GM18873 (cell line): ENCODE measurements around the gene RAB19.
"Not testable (repeated sequence)": the region's sequence is repeated elsewhere in the genome, so short reads cannot be mapped to it uniquely, and the experiment has no call there.

Source experiments
- ATAC-seq: cut with Tn5 transposase; IDR thresholded peaks from one replicate; pipeline ENCODE4 v1.9.1; 2021; ENCODE audit warnings: mild to moderate bottlenecking, moderate library complexity, moderate number of reproducible peaks; ENCODE audit not compliant: unreplicated experiment, low FRiP score

RAB19 gene

GRCh38 chr7:140398821-140399220 is 5.0 kb upstream of the RAB19 start:
- ATAC-seq = no peak

- no peak for ATAC-seq
Observed at GRCh38 chr7:140400381-140400780, 3.5 kb upstream of the RAB19 start.

GRCh38 chr7:140402178-140402835 is 1.6 kb upstream of the RAB19 start:
- ATAC-seq = no peak

- ATAC-seq = no peak
Observed at GRCh38 chr7:140404565-140405065, 757 bp downstream of the RAB19 start.

- ATAC-seq = no peak
Observed at GRCh38 chr7:140415361-140415760, 11.5 kb downstream of the RAB19 start.

- not testable (repeated sequence) for ATAC-seq
Observed at GRCh38 chr7:140415816-140416215, 12.0 kb downstream of the RAB19 start.

GRCh38 chr7:140416560-140416959 is 12.7 kb downstream of the RAB19 start:
- ATAC-seq = no peak

GRCh38 chr7:140417456-140418155 is 13.7 kb downstream of the RAB19 start:
- no peak for ATAC-seq

GRCh38 chr7:140418156-140418472 is 14.3 kb downstream of the RAB19 start:
- not testable (repeated sequence) for ATAC-seq

- no peak for ATAC-seq
Observed at GRCh38 chr7:140418653-140419052, 14.8 kb downstream of the RAB19 start.

- ATAC-seq = no peak
Observed at GRCh38 chr7:140421521-140421920, 17.7 kb downstream of the RAB19 start.

GRCh38 chr7:140423501-140423900 is 19.6 kb downstream of the RAB19 start:
- no peak for ATAC-seq

- no peak for ATAC-seq
Observed at GRCh38 chr7:140425718-140426117, 21.9 kb downstream of the RAB19 start.

GRCh38 chr7:140426130-140426529 is 22.3 kb downstream of the RAB19 start:
- ATAC-seq = no peak

- ATAC-seq = no peak
Observed at GRCh38 chr7:140433396-140433795, 29.5 kb downstream of the RAB19 start.

- no peak for ATAC-seq
Observed at GRCh38 chr7:140435252-140435895, 31.5 kb downstream of the RAB19 start.

GRCh38 chr7:140439359-140439758 is 35.5 kb downstream of the RAB19 start:
- no peak for ATAC-seq

GRCh38 chr7:140440593-140440992 is 36.7 kb downstream of the RAB19 start:
- ATAC-seq = no peak

- ATAC-seq = no peak
Observed at GRCh38 chr7:140441519-140441918, 37.7 kb downstream of the RAB19 start.

GRCh38 chr7:140446467-140446866 is 42.6 kb downstream of the RAB19 start:
- no peak for ATAC-seq

GRCh38 chr7:140447841-140448240 is 44.0 kb downstream of the RAB19 start:
- no peak for ATAC-seq
